HCT116 (cell line): ENCODE results near the gene KCNH5. TPM values are rescaled to one million over a fixed set of nuclear protein-coding genes. Genes with fewer than 3 reads are reported as not detected.

Source experiments
- ATAC-seq: fragments of 200-7000 bp; cut with Tn5 transposase; 2 replicates; pipeline ENCODE4 v1.9.1; 2020; ENCODE audit warnings: mild to moderate bottlenecking, moderate library complexity
- BruUV-seq: library from RNA; stranded (reverse); fragments of 400-500 nt; replicated peaks from 2 replicates; lab custom pipeline; 2021; lab: Mats Ljungman, UMichigan
- CTCF ChIA-PET: fragments of 300-600 bp; sonication (Branson Sonifier 250); formaldehyde crosslinking; loops from one replicate; lab custom pipeline; 2021; ENCODE audit warnings: antibody characterized with exemption; lab: Charles Lee
- POLR2A ChIA-PET: fragments of 300-600, 350-600 bp; sonication (Branson Sonifier 250); formaldehyde crosslinking; loops from one replicate; lab custom pipeline; 2021; ENCODE audit warnings: antibody characterized with exemption; lab: Charles Lee
- RAD21 ChIA-PET, 2 experiments: fragments of 300-600 bp; sonication (Branson Sonifier 250); formaldehyde crosslinking; loops; one replicate each; lab custom pipeline; 2023; ENCODE audit warnings: low total read pairs in 2 of 2; ENCODE audit not compliant: uncharacterized antibody in 2 of 2, unreplicated experiment in 2 of 2, low non-redundant PET in 1 of 2; lab: Charles Lee
- DNase-seq: peaks from one replicate; pipeline ENCODE4 v3.0.0-alpha.2; 2010; ENCODE audit warnings: low read depth, low spot score
- H2AFZ ChIP-seq: fragments of 200-600 bp; shearing (Covaris generic), sonication (generic); 2 replicates; pipeline ENCODE4 v1.6.1; 2017; ENCODE audit warnings: low read depth, mixed run types, mixed read lengths, antibody characterized with exemption, low read length; ENCODE audit not compliant: poor library complexity, severe bottlenecking
- H3K27ac ChIP-seq: 2 replicates; pipeline ENCODE4 v1.5.1; 2012; ENCODE audit warnings: low read depth, low read length
- H3K27me3 ChIP-seq: fragments of 200-600 bp; sonication (generic); 2 replicates; pipeline ENCODE4 v1.6.1; 2016; ENCODE audit warnings: mixed run types, low read length, mixed read lengths; ENCODE audit not compliant: insufficient read depth
- H3K36me3 ChIP-seq, 2 experiments: fragments of 200-500 bp in 1 of 2; fragments of 200-600 bp in 1 of 2; sonication (Bioruptor generic) in 1 of 2; sonication (generic) in 1 of 2; 2 replicates each; pipeline versions ENCODE4 v1.5.1 to v1.6.1; 2014 to 2016; ENCODE audit warnings: low read length in 2 of 2, inconsistent platforms in 1 of 2, mixed read lengths in 1 of 2, mixed run types in 1 of 2; ENCODE audit not compliant: insufficient read depth in 2 of 2, control insufficient read depth in 1 of 2
- H3K4me1 ChIP-seq, 2 experiments: fragments of 200-600 bp in 1 of 2; sonication (generic) in 1 of 2; 2 replicates each; pipeline versions ENCODE4 v1.5.1 to v1.6.1; 2012 to 2017; ENCODE audit warnings: low read length in 2 of 2, inconsistent platforms in 1 of 2, mild to moderate bottlenecking in 1 of 2, mixed read lengths in 1 of 2, mixed run types in 1 of 2, moderate library complexity in 1 of 2; ENCODE audit not compliant: insufficient read depth in 2 of 2, control insufficient read depth in 1 of 2
- H3K4me2 ChIP-seq: fragments of 200-600 bp; sonication (generic); 2 replicates; pipeline ENCODE4 v1.6.1; 2017; ENCODE audit warnings: mixed run types, low read length, mixed read lengths
- H3K4me3 ChIP-seq, 2 experiments: fragments of 200-600 bp in 1 of 2; sonication (generic) in 1 of 2; replicated peaks in 1 of 2; 2 replicates each; pipeline ENCODE4 v1.5.1; 2011 to 2016; ENCODE audit warnings: low read length in 2 of 2, control low read depth in 1 of 2, low read depth in 1 of 2, mild to moderate bottlenecking in 1 of 2, mixed read lengths in 1 of 2, mixed run types in 1 of 2
- H3K79me2 ChIP-seq: fragments of 200-600 bp; sonication (generic); 2 replicates; pipeline ENCODE4 v1.6.1; 2017; ENCODE audit warnings: mild to moderate bottlenecking, mixed run types, low read length, moderate library complexity, mixed read lengths; ENCODE audit not compliant: insufficient read depth
- H3K9ac ChIP-seq: fragments of 200-600 bp; sonication (generic); 2 replicates; pipeline ENCODE4 v1.6.1; 2016; ENCODE audit warnings: low read length, mixed read lengths
- H3K9me2 ChIP-seq: fragments of 200-600 bp; sonication (generic), shearing (Covaris generic); 2 replicates; pipeline ENCODE4 v1.6.1; 2017; ENCODE audit warnings: mixed run types, mild to moderate bottlenecking, moderate library complexity; ENCODE audit not compliant: insufficient read depth
- H3K9me3 ChIP-seq, 2 experiments: fragments of 200-500 bp in 1 of 2; fragments of 200-600 bp in 1 of 2; sonication (Bioruptor generic) in 1 of 2; sonication (generic) in 1 of 2; 2 replicates each; pipeline ENCODE4 v1.6.1; 2014 to 2017; ENCODE audit warnings: low read length in 2 of 2, mixed read lengths in 2 of 2, inconsistent platforms in 1 of 2, low read depth in 1 of 2, mild to moderate bottlenecking in 1 of 2, mixed run types in 1 of 2, moderate library complexity in 1 of 2; ENCODE audit not compliant: control insufficient read depth in 1 of 2, insufficient read depth in 1 of 2
- H4K20me1 ChIP-seq: fragments of 200-600 bp; sonication (generic), shearing (Covaris generic); 2 replicates; pipeline ENCODE4 v1.6.1; 2017; ENCODE audit warnings: mixed run types, mild to moderate bottlenecking, moderate library complexity; ENCODE audit not compliant: insufficient read depth
- CTCF ChIP-seq, 3 experiments: fragments of 200-600 bp in 1 of 3; sonication (generic) in 1 of 3; IDR thresholded peaks in 2 of 3; conservative IDR thresholded peaks in 1 of 3; 2 replicates each; pipeline ENCODE4 v1.5.1; 2012 to 2017; ENCODE audit warnings: low read depth in 2 of 3, low read length in 2 of 3, antibody characterized with exemption in 1 of 3, borderline replicate concordance in 1 of 3, control low read depth in 1 of 3, mild to moderate bottlenecking in 1 of 3, mixed read lengths in 1 of 3, mixed run types in 1 of 3, moderate library complexity in 1 of 3; ENCODE audit not compliant: insufficient read depth in 1 of 3
- EGR1 ChIP-seq: IDR thresholded peaks from 2 replicates; pipeline ENCODE4 v1.6.1; 2012; ENCODE audit warnings: low read depth
- ELF1 ChIP-seq: IDR thresholded peaks from 2 replicates; pipeline ENCODE4 v1.6.1; 2012; ENCODE audit warnings: low read depth, borderline replicate concordance
- EZH2phosphoT487 ChIP-seq: fragments of 200-600 bp; IDR thresholded peaks from 2 replicates; pipeline ENCODE4 v1.6.1; 2018; ENCODE audit warnings: antibody characterized with exemption, borderline replicate concordance
- JUND ChIP-seq: IDR thresholded peaks from 2 replicates; pipeline ENCODE4 v1.6.1; 2012
- RAD21 ChIP-seq: IDR thresholded peaks from 2 replicates; pipeline ENCODE4 v1.6.1; 2012; ENCODE audit warnings: low read depth, mild to moderate bottlenecking
- SP1 ChIP-seq: IDR thresholded peaks from 2 replicates; pipeline ENCODE4 v1.6.1; 2012; ENCODE audit warnings: low read depth
- SRF ChIP-seq: IDR thresholded peaks from 2 replicates; pipeline ENCODE4 v1.6.1; 2012; ENCODE audit warnings: low read depth
- TCF7L2 ChIP-seq: IDR thresholded peaks from 2 replicates; pipeline ENCODE4 v1.7.0; 2011; ENCODE audit warnings: borderline replicate concordance, inconsistent platforms; ENCODE audit not compliant: insufficient read depth, insufficient read length; ENCODE audit errors: extremely low read depth
- YY1 ChIP-seq: IDR thresholded peaks from 2 replicates; pipeline ENCODE4 v1.6.1; 2011; ENCODE audit warnings: low read length, low read depth, moderate library complexity, mild to moderate bottlenecking; ENCODE audit not compliant: insufficient replicate concordance; ENCODE audit errors: extremely low read depth
- ZFX ChIP-seq: fragments of 450-650 bp; IDR thresholded peaks from 2 replicates; pipeline ENCODE4 v1.6.1; 2017
- intact Hi-C: fragments of 100-400 bp; cut with micrococcal nuclease; formaldehyde crosslinking; loops from 2 replicates; pipeline ENCODE4 v1.10.0; 2022
- total RNA-seq: library from RNA; stranded (reverse); gene quantifications from one replicate; pipeline ENCODE4 v1.2.1, GENCODE V29; 2021; ENCODE audit not compliant: unreplicated experiment
- TF ChIP-seq, protein P1 (sequence below): IDR thresholded peaks from 2 replicates; pipeline ENCODE4 v1.6.1; 2012
- TF ChIP-seq, protein P2 (sequence below): IDR thresholded peaks from 2 replicates; pipeline ENCODE4 v1.6.1; 2012; ENCODE audit warnings: low read depth
- TF ChIP-seq, protein P3 (sequence below): IDR thresholded peaks from 2 replicates; pipeline ENCODE4 v1.6.1; 2011; ENCODE audit warnings: mild to moderate bottlenecking, low read length, moderate library complexity; ENCODE audit not compliant: insufficient replicate concordance; ENCODE audit errors: extremely low read depth

KCNH5 gene
- total RNA-seq, 1 experiment from 2014 or later: not detected

DNA sequence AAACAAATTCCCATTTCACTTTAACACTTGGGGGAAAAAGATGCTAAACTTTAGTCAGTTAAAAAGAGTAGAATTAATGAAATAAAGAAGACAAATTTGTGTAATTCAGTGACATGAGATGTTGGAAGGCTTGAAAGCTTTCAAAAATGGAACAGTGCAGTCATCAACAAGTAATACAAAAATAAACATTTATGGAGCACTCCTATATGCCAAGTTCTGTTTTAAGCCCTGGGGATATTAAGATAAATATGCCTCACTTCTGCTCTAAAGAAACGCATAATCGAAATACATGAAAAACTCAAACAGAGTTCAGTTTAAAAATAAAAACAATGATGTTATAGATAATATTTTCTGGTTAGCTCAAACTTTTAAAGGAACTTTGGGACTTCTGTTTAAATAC is 93.0 kb downstream of the KCNH5 start:
- H3K27me3 ChIP-seq: no peaks in the 10 kb centered on the region
- no peaks in the 10 kb centered on the region for H3K79me2 ChIP-seq
- H3K9me2 ChIP-seq: no peaks in the 10 kb centered on the region
- H3K4me1 ChIP-seq: no peaks in the 10 kb centered on the region
- H3K27ac ChIP-seq: no peak overlapping the region
- TF ChIP-seq, protein P1, sequence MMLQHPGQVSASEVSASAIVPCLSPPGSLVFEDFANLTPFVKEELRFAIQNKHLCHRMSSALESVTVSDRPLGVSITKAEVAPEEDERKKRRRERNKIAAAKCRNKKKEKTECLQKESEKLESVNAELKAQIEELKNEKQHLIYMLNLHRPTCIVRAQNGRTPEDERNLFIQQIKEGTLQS: no peak
- TF ChIP-seq, protein P2, sequence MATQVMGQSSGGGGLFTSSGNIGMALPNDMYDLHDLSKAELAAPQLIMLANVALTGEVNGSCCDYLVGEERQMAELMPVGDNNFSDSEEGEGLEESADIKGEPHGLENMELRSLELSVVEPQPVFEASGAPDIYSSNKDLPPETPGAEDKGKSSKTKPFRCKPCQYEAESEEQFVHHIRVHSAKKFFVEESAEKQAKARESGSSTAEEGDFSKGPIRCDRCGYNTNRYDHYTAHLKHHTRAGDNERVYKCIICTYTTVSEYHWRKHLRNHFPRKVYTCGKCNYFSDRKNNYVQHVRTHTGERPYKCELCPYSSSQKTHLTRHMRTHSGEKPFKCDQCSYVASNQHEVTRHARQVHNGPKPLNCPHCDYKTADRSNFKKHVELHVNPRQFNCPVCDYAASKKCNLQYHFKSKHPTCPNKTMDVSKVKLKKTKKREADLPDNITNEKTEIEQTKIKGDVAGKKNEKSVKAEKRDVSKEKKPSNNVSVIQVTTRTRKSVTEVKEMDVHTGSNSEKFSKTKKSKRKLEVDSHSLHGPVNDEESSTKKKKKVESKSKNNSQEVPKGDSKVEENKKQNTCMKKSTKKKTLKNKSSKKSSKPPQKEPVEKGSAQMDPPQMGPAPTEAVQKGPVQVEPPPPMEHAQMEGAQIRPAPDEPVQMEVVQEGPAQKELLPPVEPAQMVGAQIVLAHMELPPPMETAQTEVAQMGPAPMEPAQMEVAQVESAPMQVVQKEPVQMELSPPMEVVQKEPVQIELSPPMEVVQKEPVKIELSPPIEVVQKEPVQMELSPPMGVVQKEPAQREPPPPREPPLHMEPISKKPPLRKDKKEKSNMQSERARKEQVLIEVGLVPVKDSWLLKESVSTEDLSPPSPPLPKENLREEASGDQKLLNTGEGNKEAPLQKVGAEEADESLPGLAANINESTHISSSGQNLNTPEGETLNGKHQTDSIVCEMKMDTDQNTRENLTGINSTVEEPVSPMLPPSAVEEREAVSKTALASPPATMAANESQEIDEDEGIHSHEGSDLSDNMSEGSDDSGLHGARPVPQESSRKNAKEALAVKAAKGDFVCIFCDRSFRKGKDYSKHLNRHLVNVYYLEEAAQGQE: no peak
- TF ChIP-seq EZH2phosphoT487 (no peak), ZFX (no peak), ELF1 (no peak), EGR1 (no peak), SRF (no peak), RAD21 (no peak), CTCF (IDR thresholded peaks at IDR 0.05 in 2 of 3, conservative IDR thresholded peaks at IDR 0.05 in 1 of 3; ENCODE audit: borderline replicate concordance in 1 of 3, insufficient read depth in 1 of 3, low read depth in 2 of 3, low read length in 2 of 3) (no peak), SP1 (no peak), JUND (no peak), TCF7L2 (no peak), YY1 (no peak)
- TF ChIP-seq, protein P3, sequence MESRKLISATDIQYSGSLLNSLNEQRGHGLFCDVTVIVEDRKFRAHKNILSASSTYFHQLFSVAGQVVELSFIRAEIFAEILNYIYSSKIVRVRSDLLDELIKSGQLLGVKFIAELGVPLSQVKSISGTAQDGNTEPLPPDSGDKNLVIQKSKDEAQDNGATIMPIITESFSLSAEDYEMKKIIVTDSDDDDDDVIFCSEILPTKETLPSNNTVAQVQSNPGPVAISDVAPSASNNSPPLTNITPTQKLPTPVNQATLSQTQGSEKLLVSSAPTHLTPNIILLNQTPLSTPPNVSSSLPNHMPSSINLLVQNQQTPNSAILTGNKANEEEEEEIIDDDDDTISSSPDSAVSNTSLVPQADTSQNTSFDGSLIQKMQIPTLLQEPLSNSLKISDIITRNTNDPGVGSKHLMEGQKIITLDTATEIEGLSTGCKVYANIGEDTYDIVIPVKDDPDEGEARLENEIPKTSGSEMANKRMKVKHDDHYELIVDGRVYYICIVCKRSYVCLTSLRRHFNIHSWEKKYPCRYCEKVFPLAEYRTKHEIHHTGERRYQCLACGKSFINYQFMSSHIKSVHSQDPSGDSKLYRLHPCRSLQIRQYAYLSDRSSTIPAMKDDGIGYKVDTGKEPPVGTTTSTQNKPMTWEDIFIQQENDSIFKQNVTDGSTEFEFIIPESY: no peak
- RAD21 ChIA-PET: no interaction called here
- DNase-seq (no peak), ATAC-seq (no peak)
- H2AFZ ChIP-seq: no peak overlapping the region
- BruUV-seq: no TSS peak
- CTCF ChIA-PET: no interaction called here
- intact Hi-C loops: no loop called here
- H3K4me2 ChIP-seq: no peak overlapping the region
- peaks cover 0 to 2% of the 10 kb centered on the region in 2 experiments; a peak in 1 of 4 replicates for H3K9me3 ChIP-seq
- no peaks in the 10 kb centered on the region for H3K36me3 ChIP-seq
- H3K9ac ChIP-seq: no peak overlapping the region
- H3K4me3 ChIP-seq: no peak overlapping the region
- POLR2A ChIA-PET: no interaction called here
- no peaks in the 10 kb centered on the region for H4K20me1 ChIP-seq
